ENCODE measurements around the gene MACO1.
"Not testable (repeated sequence)": the region's sequence is repeated elsewhere in the genome, so short reads cannot be mapped to it uniquely, and the experiment has no call there.

Gene MACO1

GRCh38 chr1:25402947-25403803, 27.5 kb upstream of the MACO1 start:
- TF ChIP-seq CTCF (IDR thresholded peaks at IDR 0.05; ENCODE audit: low read length, missing control alignments) = peak; percentile 18
- DNase-seq (ENCODE audit: low read depth); H3K4me3 ChIP-seq (replicated peaks; ENCODE audit: low read depth, low read length): not testable (repeated sequence)

- DNase-seq (ENCODE audit: low read depth); H3K4me3 ChIP-seq (replicated peaks; ENCODE audit: low read depth, low read length): not testable (repeated sequence)
Measured at GRCh38 chr1:25405731-25406305, 24.9 kb upstream of the MACO1 start.

- not testable (repeated sequence) for DNase-seq (ENCODE audit: low read depth); H3K4me3 ChIP-seq (replicated peaks; ENCODE audit: low read depth, low read length)
Measured at GRCh38 chr1:25409641-25410427, 20.9 kb upstream of the MACO1 start.

GRCh38 chr1:25412872-25413623, 17.6 kb upstream of the MACO1 start:
- not testable (repeated sequence) for H3K4me3 ChIP-seq (replicated peaks; ENCODE audit: low read depth, low read length); DNase-seq (ENCODE audit: low read depth)

- H3K4me3 ChIP-seq (replicated peaks; ENCODE audit: low read depth, low read length); DNase-seq (ENCODE audit: low read depth): not testable (repeated sequence)
Measured at GRCh38 chr1:25414157-25414556, 16.5 kb upstream of the MACO1 start.

GRCh38 chr1:25414578-25414977, 16.1 kb upstream of the MACO1 start:
- not testable (repeated sequence) for DNase-seq (ENCODE audit: low read depth); H3K4me3 ChIP-seq (replicated peaks; ENCODE audit: low read depth, low read length)

- H3K4me3 ChIP-seq (replicated peaks; ENCODE audit: low read depth, low read length); DNase-seq (ENCODE audit: low read depth): not testable (repeated sequence)
Measured at GRCh38 chr1:25417280-25417679, 13.4 kb upstream of the MACO1 start.

- not testable (repeated sequence) for DNase-seq (ENCODE audit: low read depth); H3K4me3 ChIP-seq (replicated peaks; ENCODE audit: low read depth, low read length)
Measured at GRCh38 chr1:25419339-25419738, 11.4 kb upstream of the MACO1 start.

GRCh38 chr1:25420715-25421114, 10.0 kb upstream of the MACO1 start, which contains the start of gene RHCE:
Gene RHCE (minus strand): TSS chr1:25420825. CDS start chr1:25420786, 39 bp downstream.
- DNase-seq (ENCODE audit: low read depth); H3K4me3 ChIP-seq (replicated peaks; ENCODE audit: low read depth, low read length): not testable (repeated sequence)

GRCh38 chr1:25423206-25423605, 7.5 kb upstream of the MACO1 start:
- not testable (repeated sequence) for H3K4me3 ChIP-seq (replicated peaks; ENCODE audit: low read depth, low read length)

GRCh38 chr1:25425098-25426085, 5.3 kb upstream of the MACO1 start:
- DNase-seq (ENCODE audit: low read depth) = no peak
- no peak for TF ChIP-seq CTCF (IDR thresholded peaks at IDR 0.05; ENCODE audit: low read length, missing control alignments)
- no peak overlapping the region for H3K4me3 ChIP-seq (replicated peaks; ENCODE audit: low read depth, low read length)

More at GRCh38 chr1:25423206-25423605, 7.5 kb upstream of the MACO1 start:
- DNase-seq (ENCODE audit: low read depth) = not testable (repeated sequence)

All from fibroblast of pulmonary artery (primary cell).